Mucosa of stomach (tissue), 1 donor: ENCODE data around the gene FPR3.

Experiments used
- H3K27me3 ChIP-seq: one replicate; pipeline ENCODE4 v1.7.0; 2013; ENCODE audit warnings: mild to moderate bottlenecking, low read length; ENCODE audit not compliant: control insufficient read depth, insufficient read depth
- H3K36me3 ChIP-seq: one replicate; pipeline ENCODE4 v1.7.0; 2013; ENCODE audit warnings: low read length; ENCODE audit not compliant: control insufficient read depth, insufficient read depth
- H3K4me1 ChIP-seq: one replicate; pipeline ENCODE4 v1.7.0; 2013; ENCODE audit warnings: mild to moderate bottlenecking, low read length; ENCODE audit not compliant: control insufficient read depth, insufficient read depth
- H3K4me3 ChIP-seq: one replicate; pipeline ENCODE4 v1.7.0; 2013; ENCODE audit warnings: low read length
- H3K9ac ChIP-seq: one replicate; pipeline ENCODE4 v1.7.0; 2013; ENCODE audit warnings: mild to moderate bottlenecking, low read length, moderate library complexity
- H3K9me3 ChIP-seq: one replicate; pipeline ENCODE4 v1.7.0; 2013; ENCODE audit warnings: mild to moderate bottlenecking, low read length, moderate library complexity; ENCODE audit not compliant: control insufficient read depth
- donor health status: Pancreatic carcinoma.

FPR3 gene

GRCh38 chr19:51786646-51787494 lies 8.1 kb upstream of the FPR3 start:
- H3K36me3 ChIP-seq, result no peaks in the 10 kb centered on the region
- no peak overlapping the region for H3K9ac ChIP-seq
- no peaks in the 10 kb centered on the region for H3K4me1 ChIP-seq
- H3K9me3 ChIP-seq, result no peaks in the 10 kb centered on the region
- no peak overlapping the region for H3K4me3 ChIP-seq
- H3K27me3 ChIP-seq, result no peaks in the 10 kb centered on the region

DNA sequence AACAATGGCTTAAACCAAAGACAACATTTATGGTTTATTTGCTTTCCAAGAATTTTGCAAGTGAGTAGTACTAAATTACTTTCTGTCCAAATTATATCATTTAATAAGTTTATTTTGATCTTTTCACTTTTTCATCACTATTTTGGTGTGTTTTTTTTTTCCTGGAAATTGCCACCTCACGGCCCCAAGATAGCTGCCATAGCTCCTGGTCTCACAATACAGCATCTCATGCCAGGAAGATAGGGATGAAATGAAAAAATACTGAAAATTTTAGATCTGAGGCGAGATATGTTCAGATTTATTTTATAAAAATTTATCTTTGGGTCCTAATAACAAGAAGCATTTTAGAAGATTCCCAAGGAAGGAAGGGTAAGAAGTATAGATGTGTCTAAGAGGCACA lies 6.9 kb upstream of the FPR3 start:
- Histone ChIP-seq H3K4me3 (no peak overlapping the region), H3K4me1 (no peaks in the 10 kb centered on the region)

GRCh38 chr19:51789061-51789795 lies 5.7 kb upstream of the FPR3 start:
- no peaks in the 10 kb centered on the region for H3K9me3 ChIP-seq
- H3K36me3 ChIP-seq, result no peaks in the 10 kb centered on the region
- H3K4me3 ChIP-seq, result no peak overlapping the region
- no peak overlapping the region for H3K9ac ChIP-seq
- no peaks in the 10 kb centered on the region for H3K4me1 ChIP-seq
- no peaks in the 10 kb centered on the region for H3K27me3 ChIP-seq

More for the DNA sequence above, 6.9 kb upstream of the FPR3 start:
- Histone ChIP-seq H3K9ac (no peak overlapping the region), H3K27me3 (no peaks in the 10 kb centered on the region), H3K36me3 (no peaks in the 10 kb centered on the region), H3K9me3 (no peaks in the 10 kb centered on the region)

DNA sequence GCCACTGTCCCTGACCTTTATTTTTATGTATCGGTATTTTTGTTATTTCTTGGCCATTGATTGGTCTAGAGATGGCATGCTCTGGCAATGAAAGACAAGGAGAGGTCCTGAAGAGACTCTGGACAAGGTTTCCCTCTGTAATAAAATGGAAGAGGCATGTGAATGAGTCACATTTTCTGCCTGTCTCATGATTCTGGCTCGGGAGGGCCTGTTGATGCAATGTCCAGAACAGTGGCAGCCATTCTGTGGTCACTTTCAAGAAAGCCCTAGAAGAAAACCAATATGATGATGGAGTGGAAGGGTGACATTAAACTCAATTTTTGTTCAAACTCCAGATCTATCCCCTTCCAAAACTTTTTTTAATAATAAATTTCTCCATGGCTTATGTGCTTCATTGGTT lies 2.0 kb upstream of the FPR3 start:
- Histone ChIP-seq H3K9me3 (no peaks in the 10 kb centered on the region), H3K9ac (no peak overlapping the region), H3K27me3 (no peaks in the 10 kb centered on the region), H3K4me3 (no peak overlapping the region), H3K36me3 (no peaks in the 10 kb centered on the region), H3K4me1 (no peaks in the 10 kb centered on the region)

GRCh38 chr19:51793994-51794393 lies 963 bp upstream of the FPR3 start:
- H3K4me1 ChIP-seq, result no peaks in the 10 kb centered on the region
- no peak overlapping the region for H3K9ac ChIP-seq
- no peaks in the 10 kb centered on the region for H3K27me3 ChIP-seq
- no peak overlapping the region for H3K4me3 ChIP-seq
- H3K36me3 ChIP-seq, result no peaks in the 10 kb centered on the region
- H3K9me3 ChIP-seq, result no peaks in the 10 kb centered on the region

- H3K4me3 ChIP-seq, result no peak overlapping the region
- H3K4me1 ChIP-seq, result peaks cover 6% of the 10 kb centered on the region
- no peaks in the 10 kb centered on the region for H3K27me3 ChIP-seq
- H3K36me3 ChIP-seq, result no peaks in the 10 kb centered on the region
- no peaks in the 10 kb centered on the region for H3K9me3 ChIP-seq
- no peak overlapping the region for H3K9ac ChIP-seq
Observed at GRCh38 chr19:51796195-51796679, 1.3 kb downstream of the FPR3 start.

GRCh38 chr19:51797480-51797879 lies 2.5 kb downstream of the FPR3 start:
- Histone ChIP-seq H3K9ac (no peak overlapping the region), H3K9me3 (no peaks in the 10 kb centered on the region), H3K36me3 (no peaks in the 10 kb centered on the region), H3K27me3 (no peaks in the 10 kb centered on the region), H3K4me1 (peaks cover 6% of the 10 kb centered on the region), H3K4me3 (no peak overlapping the region)

GRCh38 chr19:51798062-51798461 lies 3.1 kb downstream of the FPR3 start:
- Histone ChIP-seq H3K36me3 (no peaks in the 10 kb centered on the region), H3K27me3 (no peaks in the 10 kb centered on the region), H3K9ac (no peak overlapping the region), H3K9me3 (no peaks in the 10 kb centered on the region), H3K4me1 (peaks cover 6% of the 10 kb centered on the region), H3K4me3 (no peak overlapping the region)

- Histone ChIP-seq H3K9ac (no peak overlapping the region), H3K4me3 (no peak overlapping the region), H3K36me3 (no peaks in the 10 kb centered on the region), H3K27me3 (no peaks in the 10 kb centered on the region), H3K9me3 (no peaks in the 10 kb centered on the region), H3K4me1 (peaks cover 6% of the 10 kb centered on the region)
Observed at GRCh38 chr19:51799034-51799773, 4.2 kb downstream of the FPR3 start.

GRCh38 chr19:51799774-51800472 lies 5.0 kb downstream of the FPR3 start:
- no peak overlapping the region for H3K9ac ChIP-seq
- no peak overlapping the region for H3K4me3 ChIP-seq
- no peaks in the 10 kb centered on the region for H3K36me3 ChIP-seq
- peaks cover 6% of the 10 kb centered on the region for H3K4me1 ChIP-seq
- no peaks in the 10 kb centered on the region for H3K27me3 ChIP-seq
- H3K9me3 ChIP-seq, result no peaks in the 10 kb centered on the region

DNA sequence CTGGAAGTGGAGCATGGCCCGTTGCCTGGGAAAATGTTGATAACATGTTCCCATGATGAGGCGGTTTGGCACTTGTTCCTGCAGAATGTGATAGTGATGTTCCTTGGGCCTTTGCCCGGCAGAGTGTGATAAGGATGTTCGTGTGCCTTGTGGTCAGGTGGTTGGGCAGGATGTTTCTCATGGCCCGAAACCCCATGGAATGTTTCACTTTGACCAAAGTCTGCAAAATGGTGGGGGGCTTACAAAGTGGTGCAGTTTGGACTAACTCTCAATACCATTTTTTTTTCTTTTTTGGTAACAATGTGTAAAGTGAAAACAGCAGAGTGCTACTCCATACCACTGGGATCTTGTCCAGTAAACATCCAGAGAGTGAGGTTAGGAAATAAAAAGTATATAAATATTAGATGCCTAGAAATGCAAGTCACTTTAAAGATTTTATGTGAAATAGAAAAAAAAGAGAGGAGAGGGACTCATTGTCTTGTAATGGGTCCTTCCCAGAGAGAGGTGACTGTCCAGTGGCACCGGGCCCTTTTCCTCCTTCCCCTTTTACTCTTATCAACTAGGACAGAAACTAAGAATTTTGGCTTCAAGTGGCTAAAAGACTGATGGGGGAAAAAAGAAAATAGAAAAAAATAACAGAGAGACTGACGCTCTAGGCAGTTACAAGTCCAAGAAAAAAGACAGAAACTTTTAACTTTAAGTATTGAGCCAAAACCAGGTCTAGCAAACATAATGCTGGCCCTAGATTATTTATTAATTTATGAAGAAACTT lies 5.7 kb downstream of the FPR3 start:
- Histone ChIP-seq H3K4me3 (no peak overlapping the region), H3K9me3 (no peaks in the 10 kb centered on the region), H3K4me1 (peaks cover 6% of the 10 kb centered on the region), H3K9ac (no peak overlapping the region), H3K27me3 (no peaks in the 10 kb centered on the region), H3K36me3 (no peaks in the 10 kb centered on the region)
